H9 (cell line): ENCODE measurements around the gene KRTAP5-11. TPM values are rescaled to one million over a fixed set of nuclear protein-coding genes. Genes with fewer than 3 reads are reported as not detected.

Experiments used
- DNase-seq: peaks from one replicate; pipeline ENCODE4 v3.0.0-alpha.2; 2017
- H2AFZ ChIP-seq: one replicate; pipeline ENCODE4 v1.6.1; 2013; ENCODE audit warnings: mild to moderate bottlenecking, low read length, control low read depth, moderate library complexity
- H2AK5ac ChIP-seq: 2 replicates; pipeline ENCODE4 v1.6.1; 2013; ENCODE audit warnings: low read length, control low read depth, mixed read lengths; ENCODE audit not compliant: insufficient read length
- H2BK120ac ChIP-seq: one replicate; pipeline ENCODE4 v1.6.1; 2013; ENCODE audit warnings: low read depth, mild to moderate bottlenecking, low read length, control low read depth, inconsistent platforms; ENCODE audit not compliant: poor library complexity, severe bottlenecking
- H2BK12ac ChIP-seq: 2 replicates; pipeline ENCODE4 v1.6.1; 2013; ENCODE audit warnings: low read length, control low read depth, mixed read lengths, low read depth; ENCODE audit not compliant: insufficient read length
- H2BK15ac ChIP-seq: 2 replicates; pipeline ENCODE4 v1.6.1; 2013; ENCODE audit warnings: low read depth, low read length, control low read depth
- H2BK20ac ChIP-seq: one replicate; pipeline ENCODE4 v1.6.1; 2013; ENCODE audit warnings: low read depth, mild to moderate bottlenecking, low read length, control low read depth, inconsistent platforms; ENCODE audit not compliant: poor library complexity, severe bottlenecking
- H2BK5ac ChIP-seq: 2 replicates; pipeline ENCODE4 v1.6.1; 2013; ENCODE audit warnings: low read length, control low read depth, mixed read lengths; ENCODE audit not compliant: insufficient read length
- H3K14ac ChIP-seq: 2 replicates; pipeline ENCODE4 v1.6.1; 2013; ENCODE audit warnings: low read length, control low read depth; ENCODE audit not compliant: insufficient read depth
- H3K18ac ChIP-seq: 2 replicates; pipeline ENCODE4 v1.6.1; 2013; ENCODE audit warnings: low read depth, mild to moderate bottlenecking, mixed read lengths, low read length, control low read depth; ENCODE audit not compliant: insufficient read length
- H3K23ac ChIP-seq: 2 replicates; pipeline ENCODE4 v1.6.1; 2013; ENCODE audit warnings: low read length, control low read depth, mixed read lengths, low read depth; ENCODE audit not compliant: insufficient read length
- H3K23me2 ChIP-seq: 2 replicates; pipeline ENCODE4 v1.6.1; 2013; ENCODE audit warnings: low read depth, mild to moderate bottlenecking, mixed read lengths, low read length, control low read depth; ENCODE audit not compliant: insufficient read length, poor library complexity, severe bottlenecking
- H3K27ac ChIP-seq: 2 replicates; pipeline ENCODE4 v1.5.1; 2013; ENCODE audit warnings: low read length, control low read depth, mixed read lengths, low read depth; ENCODE audit not compliant: insufficient read length
- H3K27me3 ChIP-seq: 2 replicates; pipeline ENCODE4 v1.6.1; 2013; ENCODE audit warnings: low read length, control low read depth, inconsistent platforms; ENCODE audit not compliant: insufficient read depth
- H3K4ac ChIP-seq: 2 replicates; pipeline ENCODE4 v1.6.1; 2013; ENCODE audit warnings: low read depth, mild to moderate bottlenecking, control low read depth, inconsistent platforms, low read length, moderate library complexity
- H3K4me1 ChIP-seq: 2 replicates; pipeline ENCODE4 v1.6.1; 2013; ENCODE audit warnings: low read length, control low read depth, inconsistent platforms; ENCODE audit not compliant: insufficient read depth
- H3K4me2 ChIP-seq: 2 replicates; pipeline ENCODE4 v1.6.1; 2013; ENCODE audit warnings: low read length, control low read depth, mixed read lengths; ENCODE audit not compliant: insufficient read length, insufficient read depth
- H3K56ac ChIP-seq: 2 replicates; pipeline ENCODE4 v1.6.1; 2013; ENCODE audit warnings: low read depth, mild to moderate bottlenecking, mixed read lengths, low read length, control low read depth; ENCODE audit not compliant: insufficient read length
- H3K79me1 ChIP-seq: 2 replicates; pipeline ENCODE4 v1.6.1; 2013; ENCODE audit warnings: low read depth, mild to moderate bottlenecking, moderate library complexity, low read length, control low read depth, inconsistent platforms; ENCODE audit not compliant: insufficient read depth, poor library complexity, severe bottlenecking
- H3K79me2 ChIP-seq: 2 replicates; pipeline ENCODE4 v1.6.1; 2013; ENCODE audit warnings: low read length, control low read depth, inconsistent platforms; ENCODE audit not compliant: insufficient read depth
- H3K9ac ChIP-seq: 2 replicates; pipeline ENCODE4 v1.6.1; 2013; ENCODE audit warnings: low read length, control low read depth, mixed read lengths; ENCODE audit not compliant: insufficient read length; ENCODE audit errors: extremely low read depth
- H3K9me3 ChIP-seq: one replicate; pipeline ENCODE4 v1.6.1; 2013; ENCODE audit warnings: low read depth, low read length, inconsistent platforms; ENCODE audit not compliant: control insufficient read depth
- H3T11ph ChIP-seq: one replicate; pipeline ENCODE4 v1.6.1; 2013; ENCODE audit warnings: mild to moderate bottlenecking, low read length, control low read depth, inconsistent platforms
- H4K20me1 ChIP-seq: one replicate; pipeline ENCODE4 v1.6.1; 2013; ENCODE audit not compliant: control insufficient read depth, insufficient read length, insufficient read depth
- H4K5ac ChIP-seq: 2 replicates; pipeline ENCODE4 v1.6.1; 2013; ENCODE audit warnings: low read depth, mild to moderate bottlenecking, mixed read lengths, low read length, control low read depth; ENCODE audit not compliant: insufficient read length
- H4K8ac ChIP-seq: replicated peaks from 2 replicates; pipeline ENCODE4 v1.6.1; 2013; ENCODE audit warnings: low read length, control low read depth, mixed read lengths, low read depth; ENCODE audit not compliant: insufficient read length
- H4K91ac ChIP-seq: 2 replicates; pipeline ENCODE4 v1.6.1; 2013; ENCODE audit warnings: low read depth, mild to moderate bottlenecking, moderate library complexity, mixed read lengths, low read length, control low read depth; ENCODE audit not compliant: insufficient read length
- H3K27ac Mint-ChIP-seq, 3 experiments: 2 replicates in 2 of 3; 3 replicates in 1 of 3; pipeline ENCODE4 v1.8.0; 2020 to 2021; ENCODE audit warnings: mixed read lengths in 3 of 3, mild to moderate bottlenecking in 1 of 3, moderate library complexity in 1 of 3
- H3K27me3 Mint-ChIP-seq: 2 replicates; pipeline ENCODE4 v1.8.0; 2021; ENCODE audit warnings: low read depth, mild to moderate bottlenecking, moderate library complexity, mixed read lengths
- H3K36me3 Mint-ChIP-seq, 3 experiments: 2 replicates in 2 of 3; 3 replicates in 1 of 3; pipeline ENCODE4 v1.8.0; 2020 to 2021; ENCODE audit warnings: low read depth in 3 of 3, mixed read lengths in 3 of 3; ENCODE audit not compliant: insufficient read depth in 1 of 3
- H3K4me1 Mint-ChIP-seq, 2 experiments: 2 replicates each; pipeline ENCODE4 v1.8.0; 2020; ENCODE audit warnings: mixed read lengths in 2 of 2
- H3K4me3 Mint-ChIP-seq, 2 experiments: 2 replicates in 1 of 2; 3 replicates in 1 of 2; pipeline ENCODE4 v1.8.0; 2020 to 2021; ENCODE audit warnings: mild to moderate bottlenecking in 2 of 2, mixed read lengths in 2 of 2, moderate library complexity in 1 of 2
- H3K9me3 Mint-ChIP-seq, 2 experiments: 2 replicates in 1 of 2; 3 replicates in 1 of 2; pipeline ENCODE4 v1.8.0; 2020; ENCODE audit warnings: mild to moderate bottlenecking in 2 of 2, mixed read lengths in 2 of 2, moderate library complexity in 1 of 2
- WGBS: extraction: QIAGEN DNeasy Blood & Tissue Kit; methylation state at CpG from one replicate; pipeline ENCODE4 v1.1.7; 2013; ENCODE audit warnings: missing lambda C conversion rate, low lambda C conversion rate, mixed read lengths; ENCODE audit not compliant: insufficient read length; ENCODE audit errors: extremely low coverage; 5-methylcytosine and 5-hydroxymethylcytosine counted together
- total RNA-seq: library from RNA; stranded (reverse); gene quantifications from 2 replicates; pipeline ENCODE4 v1.2.1, GENCODE V29; 2021
- TF ChIP-seq, protein P1 (sequence below): fragments of 200-600 bp; sonication (generic); conservative IDR thresholded peaks from 3 replicates; pipeline ENCODE4 v1.8.0; 2021; ENCODE audit warnings: antibody characterized with exemption, mild to moderate bottlenecking

Gene KRTAP5-11
- total RNA-seq, 1 experiment from 2014 or later = not detected

DNA sequence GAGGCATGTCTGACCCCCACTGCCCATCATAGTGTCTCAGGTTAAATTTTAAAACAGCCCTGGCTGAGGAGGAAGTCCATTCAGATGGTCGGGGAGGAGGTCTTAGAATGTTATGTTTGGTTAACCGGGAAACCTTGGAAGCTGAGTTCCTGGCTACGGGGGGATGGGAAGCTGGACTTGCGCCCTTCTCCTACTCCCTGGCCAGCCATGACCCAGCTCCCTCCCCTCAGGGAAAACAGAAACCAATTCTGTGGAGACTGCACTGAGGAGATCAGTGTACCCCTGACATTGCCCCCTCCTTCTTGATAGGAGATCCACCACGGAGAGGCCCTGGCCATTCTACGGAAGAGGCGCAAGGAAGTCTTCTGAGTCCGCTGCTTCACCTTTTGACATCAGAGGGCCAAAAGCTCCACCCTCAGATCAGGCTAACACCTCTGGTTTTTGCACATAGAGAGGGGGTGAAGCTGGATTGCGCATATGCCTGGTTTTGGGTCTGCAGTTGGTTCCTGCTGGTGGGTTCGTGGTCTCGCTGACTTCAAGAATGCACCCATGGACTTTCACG is 37.2 kb downstream of the KRTAP5-11 start:
- Mint-ChIP-seq H3K27me3 (peaks cover 56% of the 10 kb centered on the region), H3K36me3 (peaks cover 5 to 24% (median 12%) of the 10 kb centered on the region in 3 experiments; a peak in 6 of 7 replicates), H3K9me3 (peaks cover 14 to 16% of the 10 kb centered on the region in 2 experiments), H3K27ac (no peak overlapping the region), H3K4me1 (peaks cover 27 to 28% of the 10 kb centered on the region in 2 experiments), H3K4me3 (no peak overlapping the region)
- no peak overlapping the region for H2BK120ac ChIP-seq
- no peaks in the 10 kb centered on the region for H3K9me3 ChIP-seq
- H3K27me3 ChIP-seq = no peaks in the 10 kb centered on the region
- WGBS = no CpG with 5 or more reads among the region's 12 CpGs
- no peak overlapping the region for H3T11ph ChIP-seq
- no peaks in the 10 kb centered on the region for H3K79me1 ChIP-seq
- no peak overlapping the region for H3K14ac ChIP-seq
- TF ChIP-seq, protein P1, sequence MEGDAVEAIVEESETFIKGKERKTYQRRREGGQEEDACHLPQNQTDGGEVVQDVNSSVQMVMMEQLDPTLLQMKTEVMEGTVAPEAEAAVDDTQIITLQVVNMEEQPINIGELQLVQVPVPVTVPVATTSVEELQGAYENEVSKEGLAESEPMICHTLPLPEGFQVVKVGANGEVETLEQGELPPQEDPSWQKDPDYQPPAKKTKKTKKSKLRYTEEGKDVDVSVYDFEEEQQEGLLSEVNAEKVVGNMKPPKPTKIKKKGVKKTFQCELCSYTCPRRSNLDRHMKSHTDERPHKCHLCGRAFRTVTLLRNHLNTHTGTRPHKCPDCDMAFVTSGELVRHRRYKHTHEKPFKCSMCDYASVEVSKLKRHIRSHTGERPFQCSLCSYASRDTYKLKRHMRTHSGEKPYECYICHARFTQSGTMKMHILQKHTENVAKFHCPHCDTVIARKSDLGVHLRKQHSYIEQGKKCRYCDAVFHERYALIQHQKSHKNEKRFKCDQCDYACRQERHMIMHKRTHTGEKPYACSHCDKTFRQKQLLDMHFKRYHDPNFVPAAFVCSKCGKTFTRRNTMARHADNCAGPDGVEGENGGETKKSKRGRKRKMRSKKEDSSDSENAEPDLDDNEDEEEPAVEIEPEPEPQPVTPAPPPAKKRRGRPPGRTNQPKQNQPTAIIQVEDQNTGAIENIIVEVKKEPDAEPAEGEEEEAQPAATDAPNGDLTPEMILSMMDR = no peak
- DNase-seq = no peak
- H2BK12ac ChIP-seq = no peak overlapping the region
- H3K4me2 ChIP-seq = no peak overlapping the region
- H3K18ac ChIP-seq = no peak overlapping the region
- no peak overlapping the region for H3K27ac ChIP-seq
- no peak overlapping the region for H3K56ac ChIP-seq
- H2BK20ac ChIP-seq = no peak overlapping the region
- H4K20me1 ChIP-seq = no peaks in the 10 kb centered on the region
- no peak overlapping the region for H3K9ac ChIP-seq
- H4K91ac ChIP-seq = no peak overlapping the region
- no peak overlapping the region for H2AK5ac ChIP-seq
- H2AFZ ChIP-seq = no peak overlapping the region
- H3K4me1 ChIP-seq = no peaks in the 10 kb centered on the region
- H3K23me2 ChIP-seq = no peaks in the 10 kb centered on the region
- no peaks in the 10 kb centered on the region for H3K79me2 ChIP-seq
- H3K4ac ChIP-seq = no peak overlapping the region
- no peak overlapping the region for H4K8ac ChIP-seq
- H3K23ac ChIP-seq = no peak overlapping the region
- H4K5ac ChIP-seq = no peak overlapping the region
- no peak overlapping the region for H2BK5ac ChIP-seq
- no peak overlapping the region for H2BK15ac ChIP-seq
